Measurements from ENCODE around the gene AIG1. TPM values are rescaled to one million over a fixed set of nuclear protein-coding genes. Genes with fewer than 3 reads are reported as not detected.

AIG1 gene
- total RNA-seq, 4 donors from 2014 or later: 18.1 to 47.3 (median 22.9) TPM

DNA sequence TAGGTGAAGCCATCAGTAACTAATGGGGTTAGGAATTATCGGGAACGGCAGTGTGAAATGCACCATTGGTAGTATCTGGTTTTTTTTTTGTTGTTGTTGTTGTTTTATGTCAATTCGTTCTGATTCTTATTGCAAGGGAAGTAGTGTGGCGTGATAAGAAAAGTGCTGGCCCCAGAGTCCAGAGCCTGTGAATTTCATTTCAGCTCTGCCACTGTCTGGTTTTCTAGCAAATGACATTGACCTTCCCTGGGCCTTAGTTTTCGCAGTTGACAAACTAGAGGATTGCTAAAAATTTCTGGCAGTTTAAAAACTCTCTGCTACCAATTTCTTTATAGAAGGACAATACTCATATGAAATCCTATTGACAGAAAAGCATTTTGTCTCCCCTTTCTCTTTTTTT lies 161.6 kb downstream of the AIG1 start:
- DNase-seq (ENCODE audit: low spot score): no peak
- no peak for TF ChIP-seq CTCF (IDR thresholded peaks at IDR 0.05)
- ATAC-seq (ENCODE audit: low FRiP score): no peak

DNA sequence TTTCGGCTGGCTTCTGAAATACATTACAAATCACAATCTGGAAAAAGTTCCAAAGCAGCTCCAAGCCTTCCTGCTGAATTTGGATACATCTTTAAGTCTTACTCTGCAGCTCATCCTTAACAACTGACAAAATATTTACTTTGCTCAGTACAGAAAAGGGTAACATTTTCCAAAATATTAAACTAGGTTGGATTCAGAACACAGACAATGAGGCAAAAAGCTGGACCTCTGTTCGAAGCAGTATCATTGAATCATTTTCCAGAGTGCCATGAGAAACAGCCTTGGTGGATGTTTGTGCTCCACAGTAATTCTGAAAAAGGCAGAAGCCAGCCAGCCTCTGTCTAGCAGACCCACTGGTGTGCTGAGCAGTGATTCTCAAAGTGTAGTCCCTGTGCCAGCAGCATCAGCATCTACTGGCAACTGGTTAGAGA lies 162.1 kb downstream of the AIG1 start:
- no peak for ATAC-seq (ENCODE audit: low FRiP score)
- no peak for TF ChIP-seq CTCF (IDR thresholded peaks at IDR 0.05)
- DNase-seq (ENCODE audit: low spot score): no peak

DNA sequence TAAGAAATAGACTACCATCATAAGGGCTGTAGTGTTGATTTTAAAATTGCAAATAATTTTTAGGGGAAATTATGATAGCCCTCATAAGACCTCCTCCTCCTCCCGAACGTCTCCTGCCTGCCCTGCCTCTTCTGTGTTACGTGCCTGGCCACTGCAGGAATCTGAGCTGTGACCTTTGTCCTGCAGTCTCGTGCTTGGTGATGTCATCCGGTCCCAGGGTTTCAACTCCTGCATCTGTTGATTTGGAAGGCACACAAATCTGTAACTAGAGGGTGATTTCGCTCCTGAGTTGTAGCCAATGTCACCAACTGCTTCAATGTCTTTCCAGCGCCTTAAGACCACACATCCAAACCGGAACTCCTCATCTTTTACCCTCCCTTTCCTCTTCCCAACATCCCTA lies 163.2 kb downstream of the AIG1 start:
- ATAC-seq (ENCODE audit: low FRiP score) (no peak), DNase-seq (ENCODE audit: low spot score) (no peak)
- no peak for TF ChIP-seq CTCF (IDR thresholded peaks at IDR 0.05)

DNA sequence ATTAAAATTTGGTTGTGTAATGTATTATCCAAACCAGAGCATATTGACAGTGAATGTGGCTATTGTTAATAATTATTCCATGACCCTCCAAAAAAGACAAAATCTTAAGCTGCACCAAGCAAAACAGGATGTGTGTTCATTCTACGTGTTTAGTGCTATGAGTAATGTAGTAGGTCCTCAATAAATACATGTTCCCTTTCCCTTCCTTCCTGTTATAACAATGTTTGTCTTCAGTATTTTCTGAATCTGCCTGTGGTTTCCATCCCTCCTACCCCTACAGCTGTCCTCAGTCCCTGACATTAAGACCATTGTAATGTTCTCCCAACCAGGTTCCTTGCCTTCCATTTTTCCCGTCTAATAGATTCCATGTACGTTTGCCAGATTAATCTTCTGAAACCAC lies 163.8 kb downstream of the AIG1 start:
- TF ChIP-seq CTCF (IDR thresholded peaks at IDR 0.05): no peak
- no peak for DNase-seq (ENCODE audit: low spot score)

GRCh38 chr6:143225929-143226328 lies 165.2 kb downstream of the AIG1 start:
- DNase-seq (ENCODE audit: low spot score) (no peak), ATAC-seq (ENCODE audit: low FRiP score) (no peak)
- no peak for TF ChIP-seq CTCF (IDR thresholded peaks at IDR 0.05)

More for the DNA sequence above, 163.8 kb downstream of the AIG1 start:
- ATAC-seq (ENCODE audit: low FRiP score): no peak

- DNase-seq (ENCODE audit: low spot score): no peak
- no peak for TF ChIP-seq CTCF (IDR thresholded peaks at IDR 0.05)
- ATAC-seq (ENCODE audit: low FRiP score): no peak
Measured at GRCh38 chr6:143227675-143228074, 167.0 kb downstream of the AIG1 start.

DNA sequence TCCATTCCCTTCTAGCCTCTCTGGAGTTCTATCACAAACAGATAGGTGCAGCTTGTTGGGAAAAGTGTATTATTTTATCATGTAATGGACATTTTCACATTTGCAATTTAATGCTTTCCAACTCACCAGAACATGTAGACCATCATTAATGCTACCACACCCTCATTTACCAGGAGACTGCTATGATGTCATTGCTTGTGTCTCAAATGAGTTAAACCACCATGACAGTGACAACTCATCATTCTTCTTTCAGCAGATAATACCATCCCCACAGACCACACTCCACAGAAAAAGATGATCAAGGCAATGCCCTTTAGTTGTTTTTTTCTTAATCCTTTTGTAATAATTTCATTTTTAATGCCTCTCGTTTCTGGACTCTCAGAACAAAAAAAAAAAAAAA lies 168.7 kb downstream of the AIG1 start:
- ATAC-seq (ENCODE audit: low FRiP score) (no peak), DNase-seq (ENCODE audit: low spot score) (no peak)
- TF ChIP-seq CTCF (IDR thresholded peaks at IDR 0.05): no peak

Measured in omental fat pad (tissue), 4 donors.